ENCODE results near the gene CLDN14. TPM values are rescaled to one million over a fixed set of nuclear protein-coding genes. Genes with fewer than 3 reads are reported as not detected.

CLDN14 gene, protein sequence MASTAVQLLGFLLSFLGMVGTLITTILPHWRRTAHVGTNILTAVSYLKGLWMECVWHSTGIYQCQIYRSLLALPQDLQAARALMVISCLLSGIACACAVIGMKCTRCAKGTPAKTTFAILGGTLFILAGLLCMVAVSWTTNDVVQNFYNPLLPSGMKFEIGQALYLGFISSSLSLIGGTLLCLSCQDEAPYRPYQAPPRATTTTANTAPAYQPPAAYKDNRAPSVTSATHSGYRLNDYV
- total RNA-seq (2014; rRNA removed; shearing (Covaris generic)) = not detected in 2 replicates
- not detected in 2 replicates for polyA plus RNA-seq (2016; fragmentation: Nextera tagmentation; extraction: Ambion mirVana)
- long read RNA-seq = 0 reads

DNA sequence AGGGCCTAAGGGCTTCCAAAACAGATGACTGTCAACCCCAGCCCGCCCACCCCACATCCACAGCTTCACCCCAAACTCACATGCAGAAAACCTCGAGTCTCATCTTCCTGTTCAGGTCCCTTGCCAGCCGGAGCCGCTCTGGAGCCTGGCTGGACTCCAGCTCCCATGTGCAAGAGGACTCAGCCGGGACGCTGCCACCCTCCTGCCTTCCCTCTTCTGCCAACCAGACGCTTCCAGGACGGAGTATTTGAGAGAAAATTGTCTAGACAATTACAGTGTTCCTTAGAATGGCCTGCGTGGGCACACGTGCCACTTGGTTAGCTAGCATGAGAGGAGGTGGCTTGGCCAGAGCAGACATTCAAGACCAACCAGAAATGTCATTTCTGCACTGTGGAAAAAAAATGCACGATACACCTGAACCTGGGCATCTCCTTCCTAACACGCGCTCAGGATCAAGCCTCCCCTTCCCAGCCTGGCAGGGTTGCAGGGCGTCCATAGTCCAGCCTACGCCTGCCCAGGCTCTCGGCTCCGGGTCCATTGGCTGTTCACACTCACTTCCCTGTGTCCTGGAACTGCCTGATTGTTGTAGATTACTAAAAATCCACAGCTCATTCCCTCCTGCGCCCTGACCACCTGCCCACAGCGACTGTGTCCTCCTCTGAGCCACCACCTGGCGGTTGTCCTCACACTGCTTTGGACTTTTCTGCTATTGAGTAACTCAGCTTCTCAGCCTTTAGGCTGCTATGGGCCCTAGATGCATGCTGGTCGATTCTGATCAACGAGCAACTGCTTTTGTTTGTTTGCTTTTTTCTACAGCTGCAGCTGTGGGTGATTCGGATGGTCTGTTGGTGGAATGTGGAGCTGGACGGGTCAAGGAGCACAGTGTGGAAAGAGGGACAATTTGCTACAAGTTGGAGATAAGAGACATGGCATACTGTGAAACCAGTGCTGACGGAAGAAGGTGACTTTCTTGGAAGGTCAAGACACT is at the start of gene CLDN14:
TSS of gene CLDN14 (minus strand) at position 708 of the 988 bp plus-strand sequence. CDS start 18,427 bp downstream, outside the sequence.
- H3K4me1 Mint-ChIP-seq = no peaks in the 10 kb centered on the region; the same call in 2 of the 3 replicates
- peak within 1 kb of the TSS; percentile 93; the same call in 1 of the 2 replicates for H2AFZ ChIP-seq
- no peak within 1 kb of the TSS for H3K4me3 ChIP-seq
- no peaks in the 10 kb centered on the region for H3K36me3 Mint-ChIP-seq (ENCODE audit: low read depth)
- no peaks in the 10 kb centered on the region for H3F3A ChIP-seq (replicated peaks; ENCODE audit: low read depth)
- H3K9me3 Mint-ChIP-seq = no peaks in the 10 kb centered on the region
- H3K27ac Mint-ChIP-seq = peak within 1 kb of the TSS; percentile 29; the same call in 1 of the 2 replicates
- ATAC-seq (no peak), DNase-seq (ENCODE audit: low spot score) (no peak)
- no peaks in the 10 kb centered on the region for H3K79me2 ChIP-seq (replicated peaks; ENCODE audit: insufficient read depth)
- no peaks in the 10 kb centered on the region for H3K36me3 ChIP-seq (ENCODE audit: insufficient read depth)
- H3K4me2 ChIP-seq = no peak within 1 kb of the TSS
- H4K20me1 ChIP-seq (replicated peaks; ENCODE audit: insufficient read depth) = no peaks in the 10 kb centered on the region
- H3K27me3 ChIP-seq (ENCODE audit: insufficient read depth) = no peaks in the 10 kb centered on the region
- no peaks in the 10 kb centered on the region for H3K9me2 ChIP-seq (ENCODE audit: insufficient read depth)
- no peak within 1 kb of the TSS for H3K4me3 Mint-ChIP-seq
- no peak within 1 kb of the TSS for H3K27ac ChIP-seq (ENCODE audit: low read depth)
- H3K27me3 Mint-ChIP-seq (ENCODE audit: insufficient read depth, low read depth, poor library complexity) = peaks cover 3% of the 10 kb centered on the region
- no peaks in the 10 kb centered on the region for H3K4me1 ChIP-seq (ENCODE audit: insufficient read depth)
- TF ChIP-seq ZNF114 (CRISPR knock-in tag; IDR thresholded peaks at IDR 0.05) (no peak), POLR2AphosphoS5 (IDR thresholded peaks at IDR 0.05; ENCODE audit: low read depth) (no peak), ZNF331 (CRISPR knock-in tag; IDR thresholded peaks at IDR 0.05; ENCODE audit: low read depth) (no peak), STAT1 (IDR thresholded peaks at IDR 0.05; ENCODE audit: unreplicated experiment) (no peak), ETS1 (IDR thresholded peaks at IDR 0.05) (no peak), EZH2 (IDR thresholded peaks at IDR 0.05; ENCODE audit: low read depth, unreplicated experiment) (no peak), EZH2phosphoT487 (IDR thresholded peaks at IDR 0.05; ENCODE audit: unreplicated experiment) (no peak), ZNF462 (CRISPR knock-in tag; IDR thresholded peaks at IDR 0.05) (no peak), CREB1 (CRISPR knock-in tag; IDR thresholded peaks at IDR 0.05; ENCODE audit: low read depth) (no peak)
- TF ChIP-seq, protein P1, sequence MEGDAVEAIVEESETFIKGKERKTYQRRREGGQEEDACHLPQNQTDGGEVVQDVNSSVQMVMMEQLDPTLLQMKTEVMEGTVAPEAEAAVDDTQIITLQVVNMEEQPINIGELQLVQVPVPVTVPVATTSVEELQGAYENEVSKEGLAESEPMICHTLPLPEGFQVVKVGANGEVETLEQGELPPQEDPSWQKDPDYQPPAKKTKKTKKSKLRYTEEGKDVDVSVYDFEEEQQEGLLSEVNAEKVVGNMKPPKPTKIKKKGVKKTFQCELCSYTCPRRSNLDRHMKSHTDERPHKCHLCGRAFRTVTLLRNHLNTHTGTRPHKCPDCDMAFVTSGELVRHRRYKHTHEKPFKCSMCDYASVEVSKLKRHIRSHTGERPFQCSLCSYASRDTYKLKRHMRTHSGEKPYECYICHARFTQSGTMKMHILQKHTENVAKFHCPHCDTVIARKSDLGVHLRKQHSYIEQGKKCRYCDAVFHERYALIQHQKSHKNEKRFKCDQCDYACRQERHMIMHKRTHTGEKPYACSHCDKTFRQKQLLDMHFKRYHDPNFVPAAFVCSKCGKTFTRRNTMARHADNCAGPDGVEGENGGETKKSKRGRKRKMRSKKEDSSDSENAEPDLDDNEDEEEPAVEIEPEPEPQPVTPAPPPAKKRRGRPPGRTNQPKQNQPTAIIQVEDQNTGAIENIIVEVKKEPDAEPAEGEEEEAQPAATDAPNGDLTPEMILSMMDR (conservative IDR thresholded peaks at IDR 0.05; ENCODE audit: low read depth in 2 of 2) = no peak
- TF ChIP-seq, protein P2, sequence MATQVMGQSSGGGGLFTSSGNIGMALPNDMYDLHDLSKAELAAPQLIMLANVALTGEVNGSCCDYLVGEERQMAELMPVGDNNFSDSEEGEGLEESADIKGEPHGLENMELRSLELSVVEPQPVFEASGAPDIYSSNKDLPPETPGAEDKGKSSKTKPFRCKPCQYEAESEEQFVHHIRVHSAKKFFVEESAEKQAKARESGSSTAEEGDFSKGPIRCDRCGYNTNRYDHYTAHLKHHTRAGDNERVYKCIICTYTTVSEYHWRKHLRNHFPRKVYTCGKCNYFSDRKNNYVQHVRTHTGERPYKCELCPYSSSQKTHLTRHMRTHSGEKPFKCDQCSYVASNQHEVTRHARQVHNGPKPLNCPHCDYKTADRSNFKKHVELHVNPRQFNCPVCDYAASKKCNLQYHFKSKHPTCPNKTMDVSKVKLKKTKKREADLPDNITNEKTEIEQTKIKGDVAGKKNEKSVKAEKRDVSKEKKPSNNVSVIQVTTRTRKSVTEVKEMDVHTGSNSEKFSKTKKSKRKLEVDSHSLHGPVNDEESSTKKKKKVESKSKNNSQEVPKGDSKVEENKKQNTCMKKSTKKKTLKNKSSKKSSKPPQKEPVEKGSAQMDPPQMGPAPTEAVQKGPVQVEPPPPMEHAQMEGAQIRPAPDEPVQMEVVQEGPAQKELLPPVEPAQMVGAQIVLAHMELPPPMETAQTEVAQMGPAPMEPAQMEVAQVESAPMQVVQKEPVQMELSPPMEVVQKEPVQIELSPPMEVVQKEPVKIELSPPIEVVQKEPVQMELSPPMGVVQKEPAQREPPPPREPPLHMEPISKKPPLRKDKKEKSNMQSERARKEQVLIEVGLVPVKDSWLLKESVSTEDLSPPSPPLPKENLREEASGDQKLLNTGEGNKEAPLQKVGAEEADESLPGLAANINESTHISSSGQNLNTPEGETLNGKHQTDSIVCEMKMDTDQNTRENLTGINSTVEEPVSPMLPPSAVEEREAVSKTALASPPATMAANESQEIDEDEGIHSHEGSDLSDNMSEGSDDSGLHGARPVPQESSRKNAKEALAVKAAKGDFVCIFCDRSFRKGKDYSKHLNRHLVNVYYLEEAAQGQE (IDR thresholded peaks at IDR 0.05; ENCODE audit: unreplicated experiment) = no peak
